Fibroblast of peridontal ligament (primary cell): ENCODE measurements around the gene PCBP4.

ENCODE experiments used
- DNase-seq: peaks from one replicate; pipeline ENCODE4 v3.0.0-alpha.2; 2010; ENCODE audit errors: extremely low read depth

Gene PCBP4

DNA sequence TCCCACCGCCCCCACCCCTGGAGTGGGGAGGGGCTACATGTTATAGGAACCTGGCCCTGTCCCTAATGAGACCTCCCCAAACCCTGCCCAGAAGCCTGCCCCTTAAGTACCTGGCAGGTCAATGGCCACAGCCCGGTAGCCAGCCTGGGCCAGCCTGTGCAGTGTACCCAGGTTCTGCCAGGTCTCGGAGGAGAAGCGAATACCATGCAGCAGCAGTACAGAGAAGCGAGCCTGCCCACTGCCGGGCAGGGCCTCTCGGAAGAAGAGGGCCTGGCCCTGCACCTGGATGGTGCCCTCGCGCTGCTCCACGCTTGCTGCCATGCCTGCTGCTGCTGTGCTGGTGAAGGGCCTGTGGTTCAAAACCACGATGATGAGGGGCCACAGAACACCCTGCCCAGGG lies 4.1 kb upstream of the PCBP4 start:
- no peak for DNase-seq

- DNase-seq = no peak
Measured at GRCh38 chr3:51970606-51971300, 3.5 kb upstream of the PCBP4 start.

DNA sequence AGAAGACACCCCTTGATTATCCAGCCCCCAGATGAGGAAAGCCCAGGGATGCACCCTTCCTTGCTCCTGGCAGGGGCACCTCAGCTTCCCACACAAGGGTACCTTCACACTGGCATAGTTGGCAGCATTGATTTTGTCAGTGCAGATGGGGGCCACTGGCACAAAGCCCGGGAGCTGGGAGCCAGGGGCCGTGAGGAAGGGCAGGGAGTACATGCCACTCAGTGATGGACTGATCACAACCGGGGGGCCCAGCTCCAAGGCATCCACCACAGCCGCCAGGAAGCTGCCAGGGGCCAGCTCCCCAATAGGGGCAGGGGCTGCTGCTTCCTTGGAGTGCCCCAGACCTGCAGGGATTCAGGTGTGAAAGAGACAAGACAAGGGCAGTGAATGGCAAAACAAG lies 2.6 kb upstream of the PCBP4 start:
- DNase-seq = no peak

GRCh38 chr3:51968883-51969678 lies 1.8 kb upstream of the PCBP4 start:
- no peak for DNase-seq

DNA sequence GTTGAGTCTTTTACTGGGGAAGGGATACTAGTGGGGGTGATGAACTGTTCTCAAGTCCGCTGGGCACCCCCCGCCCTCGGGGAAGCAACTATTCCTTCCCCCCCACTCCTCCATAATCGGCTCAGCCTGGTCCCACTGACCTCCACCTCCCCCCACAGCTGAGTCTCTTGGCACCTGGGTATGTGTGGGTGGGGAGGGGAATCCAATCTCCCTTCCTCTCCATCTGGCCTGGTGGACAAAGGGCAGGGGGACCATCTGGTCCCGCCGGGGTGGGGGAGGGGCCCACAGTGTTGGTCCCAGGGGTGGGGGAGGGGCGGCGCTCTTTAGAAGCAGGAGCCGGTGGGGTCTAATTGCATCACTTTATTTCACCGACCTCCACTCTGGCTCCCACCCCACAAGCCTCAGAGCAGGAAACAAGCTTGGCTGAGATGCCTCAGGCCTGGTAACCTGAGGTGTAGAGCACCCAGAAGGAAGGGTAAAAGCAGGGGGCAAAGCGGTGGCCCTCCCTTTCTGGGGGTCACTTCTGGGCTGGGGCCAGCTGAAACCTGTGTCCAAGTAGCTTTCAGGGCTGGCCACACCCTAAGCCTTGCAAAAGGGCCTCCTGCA lies 1.0 kb upstream of the PCBP4 start:
- DNase-seq = no peak

- DNase-seq = no peak
Measured at GRCh38 chr3:51966922-51967383, 301 bp downstream of the PCBP4 start.

GRCh38 chr3:51966486-51966885 lies 768 bp downstream of the PCBP4 start:
- DNase-seq = no peak

- no peak for DNase-seq
Measured at GRCh38 chr3:51966016-51966415, 1.2 kb downstream of the PCBP4 start.

GRCh38 chr3:51964521-51964920 lies 2.7 kb downstream of the PCBP4 start:
- DNase-seq = no peak

DNA sequence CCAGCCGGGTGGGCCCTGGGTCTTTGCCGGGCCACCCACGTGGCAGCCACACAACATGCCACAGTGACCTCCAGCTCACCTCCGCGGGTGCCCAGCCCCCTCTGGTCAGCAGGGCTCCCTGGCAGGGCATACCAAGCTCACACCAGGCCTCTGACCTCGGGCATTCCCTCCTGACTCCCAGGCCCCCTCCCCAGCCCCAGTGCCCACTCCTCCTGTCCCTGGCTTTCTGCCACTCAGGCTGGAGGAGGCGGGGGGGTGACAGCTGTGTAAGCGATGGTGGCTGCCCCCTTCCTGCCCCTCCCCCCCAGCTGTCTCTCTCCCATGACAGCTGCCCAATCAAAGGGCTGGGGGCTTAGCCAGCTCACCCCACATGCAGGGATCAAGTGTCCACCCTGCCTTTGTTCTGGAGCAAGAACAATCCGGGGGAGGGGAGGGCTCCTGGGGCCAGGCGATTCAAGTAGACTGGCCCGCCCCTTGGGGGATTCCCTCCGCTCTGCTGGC lies 3.3 kb downstream of the PCBP4 start:
- no peak for DNase-seq

GRCh38 chr3:51962854-51963530 lies 4.3 kb downstream of the PCBP4 start:
- DNase-seq = no peak

GRCh38 chr3:51961602-51962569 lies 5.4 kb downstream of the PCBP4 start:
- no peak for DNase-seq

- DNase-seq = no peak
Measured at GRCh38 chr3:51961011-51961410, 6.2 kb downstream of the PCBP4 start.

- DNase-seq = no peak
Measured at GRCh38 chr3:51960386-51960785, 6.9 kb downstream of the PCBP4 start.

- DNase-seq = no peak
Measured at GRCh38 chr3:51959651-51960050, 7.6 kb downstream of the PCBP4 start.

DNA sequence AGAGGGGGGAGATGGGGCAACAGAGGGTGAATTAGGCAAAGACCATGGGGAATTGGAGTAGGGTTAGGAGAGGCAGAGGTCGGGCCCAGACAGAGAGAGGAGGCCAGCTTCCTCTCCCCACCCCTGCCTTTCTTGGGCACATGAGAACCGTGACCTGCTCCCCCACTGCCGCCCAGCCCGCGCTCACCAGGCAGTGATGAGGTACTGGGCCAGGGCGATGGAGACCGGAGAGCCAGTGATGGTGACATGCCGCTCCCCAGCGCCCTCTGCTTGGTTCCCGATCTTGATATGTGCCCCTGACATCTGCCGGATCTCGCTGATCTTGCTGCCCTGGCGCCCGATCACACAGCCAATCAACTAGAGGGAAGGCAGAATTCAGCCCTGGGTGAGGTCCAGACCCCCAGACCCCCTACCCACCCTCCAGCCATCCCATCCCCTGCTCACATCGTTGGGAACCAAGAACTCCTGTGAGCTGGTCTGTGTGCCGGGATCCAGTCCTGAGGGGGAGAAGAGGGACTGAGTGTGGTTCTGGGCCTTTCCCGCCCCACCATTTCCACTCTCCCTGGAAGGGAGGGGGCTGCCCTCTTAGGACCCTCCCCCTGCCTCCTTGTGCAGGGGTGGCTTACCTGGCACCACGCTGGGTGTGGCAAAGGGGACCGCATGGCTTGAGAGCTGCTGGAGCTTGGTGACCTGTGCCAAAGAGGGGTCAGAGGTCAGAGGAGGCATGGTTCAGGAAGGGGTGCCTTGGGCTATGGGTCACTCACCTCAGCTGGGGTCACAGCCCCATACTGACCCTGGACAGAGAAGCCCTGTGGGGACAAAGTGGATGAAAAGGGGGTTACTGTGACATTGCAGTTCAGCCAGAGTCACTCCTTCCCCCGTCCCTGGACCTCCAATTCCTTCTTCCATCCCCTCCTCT lies 8.4 kb downstream of the PCBP4 start:
- DNase-seq = no peak

DNA sequence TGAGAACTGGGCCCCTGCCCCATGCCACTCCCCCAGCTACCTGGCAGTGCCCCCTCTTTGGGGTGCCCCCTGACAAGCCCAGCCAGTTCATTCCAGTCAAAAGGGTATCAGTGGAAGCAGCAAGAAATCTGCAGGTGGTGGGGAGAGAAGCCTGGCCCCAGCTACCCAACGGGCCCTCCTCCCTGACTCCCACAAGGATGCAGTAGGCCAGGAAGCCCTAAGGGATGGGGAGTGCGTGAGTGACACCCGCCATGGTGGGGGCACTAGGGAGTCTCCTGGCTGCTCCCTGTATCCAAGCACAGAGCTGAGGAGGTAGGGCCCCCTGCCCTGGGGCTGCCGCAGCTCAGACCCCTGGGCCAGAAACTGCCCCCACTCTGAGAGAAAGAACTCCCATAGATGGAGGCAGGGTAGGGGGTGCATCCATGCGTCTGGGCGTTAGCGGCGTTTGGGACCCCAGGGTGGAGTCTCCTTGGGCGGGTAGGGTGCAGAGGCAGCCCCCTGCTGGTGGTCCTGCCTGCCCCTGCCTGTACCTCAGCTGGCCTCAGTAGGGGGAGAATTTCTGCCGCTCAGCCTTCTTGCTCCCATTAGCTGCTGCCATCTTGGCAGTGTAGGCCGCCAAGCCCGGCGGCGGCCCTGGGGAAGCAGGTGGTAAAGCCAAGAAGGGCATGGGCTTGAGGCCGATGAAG lies 9.6 kb downstream of the PCBP4 start:
- DNase-seq = no peak

DNA sequence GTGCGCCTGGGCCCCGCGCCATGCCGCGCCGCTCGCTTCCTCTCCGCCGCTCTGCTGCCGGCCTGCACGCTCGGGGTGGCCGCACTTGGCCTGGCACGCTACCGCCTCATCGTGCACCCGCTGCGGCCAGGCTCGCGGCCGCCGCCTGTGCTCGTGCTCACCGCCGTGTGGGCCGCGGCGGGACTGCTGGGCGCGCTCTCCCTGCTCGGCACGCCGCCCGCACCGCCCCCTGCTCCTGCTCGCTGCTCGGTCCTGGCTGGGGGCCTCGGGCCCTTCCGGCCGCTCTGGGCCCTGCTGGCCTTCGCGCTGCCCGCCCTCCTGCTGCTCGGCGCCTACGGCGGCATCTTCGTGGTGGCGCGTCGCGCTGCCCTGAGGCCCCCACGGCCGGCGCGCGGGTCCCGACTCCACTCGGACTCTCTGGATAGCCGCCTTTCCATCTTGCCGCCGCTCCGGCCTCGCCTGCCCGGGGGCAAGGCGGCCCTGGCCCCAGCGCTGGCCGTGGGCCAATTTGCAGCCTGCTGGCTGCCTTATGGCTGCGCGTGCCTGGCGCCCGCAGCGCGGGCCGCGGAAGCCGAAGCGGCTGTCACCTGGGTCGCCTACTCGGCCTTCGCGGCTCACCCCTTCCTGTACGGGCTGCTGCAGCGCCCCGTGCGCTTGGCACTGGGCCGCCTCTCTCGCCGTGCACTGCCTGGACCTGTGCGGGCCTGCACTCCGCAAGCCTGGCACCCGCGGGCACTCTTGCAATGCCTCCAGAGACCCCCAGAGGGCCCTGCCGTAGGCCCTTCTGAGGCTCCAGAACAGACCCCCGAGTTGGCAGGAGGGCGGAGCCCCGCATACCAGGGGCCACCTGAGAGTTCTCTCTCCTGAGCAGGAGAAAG lies 11.1 kb downstream of the PCBP4 start:
- no peak for DNase-seq
